ENCODE measurements around the gene CEACAM19.

CEACAM19 gene

GRCh38 chr19:44723952-44724319, 52.7 kb downstream of the CEACAM19 start:
- peak; percentile 51 to 82 (median 67) for DNase-seq

GRCh38 chr19:44725251-44725650, 54.0 kb downstream of the CEACAM19 start:
- DNase-seq, result no peak

- DNase-seq, result no peak
Observed at GRCh38 chr19:44725684-44726083, 54.4 kb downstream of the CEACAM19 start.

- DNase-seq, result no peak
Observed at GRCh38 chr19:44726465-44726864, 55.2 kb downstream of the CEACAM19 start.

- peak in 1 of 5 donors; percentile 31 for DNase-seq
Observed at GRCh38 chr19:44728178-44728577, 56.9 kb downstream of the CEACAM19 start.

- no peak for DNase-seq
Observed at GRCh38 chr19:44729516-44730033, 58.3 kb downstream of the CEACAM19 start.

GRCh38 chr19:44731081-44731480, 59.8 kb downstream of the CEACAM19 start:
- no peak for DNase-seq

GRCh38 chr19:44731622-44732021, 60.3 kb downstream of the CEACAM19 start:
- no peak for DNase-seq

GRCh38 chr19:44732235-44733014, 61.1 kb downstream of the CEACAM19 start:
- DNase-seq, result no peak

Data from T-helper 1 cell (primary cell).